GM23338 (cell line): ENCODE results near the gene ANXA8L1. TPM values are rescaled to one million over a fixed set of nuclear protein-coding genes. Genes with fewer than 3 reads are reported as not detected.

ENCODE experiments used
- ATAC-seq: fragments of 200-7000 bp; cut with Tn5 transposase; 3 replicates; pipeline ENCODE4 v1.9.1; 2020
- DNase-seq: peaks from one replicate; pipeline ENCODE4 v3.0.0-alpha.2; 2015; ENCODE audit warnings: low spot score
- H2AFZ ChIP-seq: fragments of 200-600 bp; sonication (generic); 2 replicates; pipeline ENCODE4 v1.8.0; 2016; ENCODE audit warnings: antibody characterized with exemption, mild to moderate bottlenecking, moderate library complexity
- H3F3A ChIP-seq: fragments of 200-600 bp; sonication (generic); replicated peaks from 2 replicates; pipeline ENCODE4 v1.8.0; 2017; ENCODE audit warnings: antibody characterized with exemption, mixed run types, low read depth
- H3K27ac ChIP-seq: fragments of 200-600 bp; sonication (generic); 2 replicates; pipeline ENCODE4 v1.6.1; 2016; ENCODE audit warnings: low read depth
- H3K27me3 ChIP-seq: fragments of 200-600 bp; sonication (generic); 2 replicates; pipeline ENCODE4 v1.8.0; 2016; ENCODE audit warnings: mild to moderate bottlenecking, mixed run types, moderate library complexity; ENCODE audit not compliant: insufficient read depth
- H3K36me3 ChIP-seq: fragments of 200-600 bp; sonication (generic); 2 replicates; pipeline ENCODE4 v1.8.0; 2016; ENCODE audit warnings: mild to moderate bottlenecking; ENCODE audit not compliant: insufficient read depth
- H3K4me1 ChIP-seq: fragments of 200-600 bp; sonication (generic); 2 replicates; pipeline ENCODE4 v1.8.0; 2016; ENCODE audit warnings: mild to moderate bottlenecking, moderate library complexity; ENCODE audit not compliant: insufficient read depth
- H3K4me2 ChIP-seq: fragments of 200-600 bp; sonication (generic); 2 replicates; pipeline ENCODE4 v1.7.1; 2017; ENCODE audit warnings: mixed run types
- H3K4me3 ChIP-seq: fragments of 200-600 bp; sonication (generic); 2 replicates; pipeline ENCODE4 v1.6.1; 2016; ENCODE audit warnings: mixed run types
- H3K79me2 ChIP-seq: fragments of 200-600 bp; sonication (generic); replicated peaks from 2 replicates; pipeline ENCODE4 v1.8.0; 2017; ENCODE audit warnings: mild to moderate bottlenecking; ENCODE audit not compliant: insufficient read depth
- H3K9me2 ChIP-seq: fragments of 200-600 bp; sonication (generic); 2 replicates; pipeline ENCODE4 v1.8.0; 2017; ENCODE audit not compliant: insufficient read depth
- H4K20me1 ChIP-seq: fragments of 200-600 bp; sonication (generic); replicated peaks from 2 replicates; pipeline ENCODE4 v1.8.0; 2017; ENCODE audit warnings: mild to moderate bottlenecking; ENCODE audit not compliant: insufficient read depth
- H3K27ac Mint-ChIP-seq: 2 replicates; pipeline ENCODE4 v1.8.0; 2020; ENCODE audit warnings: inconsistent platforms, mild to moderate bottlenecking, moderate library complexity, mixed read lengths
- H3K27me3 Mint-ChIP-seq: 3 replicates; pipeline ENCODE4 v1.8.0; 2022; ENCODE audit warnings: low read depth, mild to moderate bottlenecking, moderate library complexity, mixed read lengths, inconsistent platforms; ENCODE audit not compliant: insufficient read depth, poor library complexity
- H3K36me3 Mint-ChIP-seq: 3 replicates; pipeline ENCODE4 v1.8.0; 2021; ENCODE audit warnings: low read depth, mild to moderate bottlenecking, inconsistent platforms, moderate library complexity, mixed read lengths
- H3K4me1 Mint-ChIP-seq: 3 replicates; pipeline ENCODE4 v1.8.0; 2020; ENCODE audit warnings: mild to moderate bottlenecking, inconsistent platforms, mixed read lengths
- H3K4me3 Mint-ChIP-seq: 3 replicates; pipeline ENCODE4 v1.8.0; 2021; ENCODE audit warnings: moderate library complexity, mild to moderate bottlenecking, inconsistent platforms, mixed read lengths
- H3K9me3 Mint-ChIP-seq: 3 replicates; pipeline ENCODE4 v1.8.0; 2020; ENCODE audit warnings: moderate library complexity, mild to moderate bottlenecking, inconsistent platforms, mixed read lengths
- EZH2 ChIP-seq: fragments of 200-600 bp; sonication (generic); IDR thresholded peaks from one replicate; pipeline ENCODE4 v1.8.0; 2017; ENCODE audit warnings: antibody characterized with exemption, mild to moderate bottlenecking, low read depth; ENCODE audit not compliant: unreplicated experiment
- JUNB ChIP-seq: IDR thresholded peaks from one replicate; pipeline ENCODE4 v1.6.1; 2016; ENCODE audit warnings: antibody characterized with exemption; ENCODE audit not compliant: unreplicated experiment
- NANOG ChIP-seq: IDR thresholded peaks from 2 replicates; pipeline ENCODE4 v1.6.1; 2016; ENCODE audit warnings: antibody characterized with exemption, borderline replicate concordance
- REST ChIP-seq: IDR thresholded peaks from one replicate; pipeline ENCODE4 v1.6.1; 2018; ENCODE audit warnings: antibody characterized with exemption; ENCODE audit not compliant: unreplicated experiment
- ZNF114 ChIP-seq: fragments of 250-450 bp; sonication (Bioruptor Pico); IDR thresholded peaks from 2 replicates; pipeline ENCODE4 v1.5.0; 2020; ENCODE audit warnings: mild to moderate bottlenecking, moderate library complexity
- polyA plus RNA-seq: library from polyadenylated mRNA; unstranded; fragments of >200 nt; fragmentation: Nextera tagmentation; extraction: Ambion mirVana; gene quantifications from 2 replicates; pipeline ENCODE4 v1.2.1, GENCODE V29; 2016
- total RNA-seq: library from RNA; depleted of rRNA; stranded (reverse); fragments of >200 nt; shearing (Covaris generic); gene quantifications from 2 replicates; pipeline ENCODE4 v1.2.3, GENCODE V29; 2014
- TF ChIP-seq, protein P1 (sequence below): fragments of 250-450 bp; sonication (Bioruptor Pico); IDR thresholded peaks from 2 replicates; pipeline ENCODE4 v1.5.0; 2020; ENCODE audit warnings: mild to moderate bottlenecking, moderate library complexity

The ANXA8L1 gene
- total and polyA plus RNA-seq, 2 experiments from 2014 or later: not detected

- TF ChIP-seq REST: no peak
- no peak for TF ChIP-seq NANOG
Measured at GRCh38 chr10:46327685-46328084, 47.9 kb upstream of the ANXA8L1 start (continued).

- H4K20me1 ChIP-seq: no peaks in the 10 kb centered on the region
- Mint-ChIP-seq H3K36me3 (no peaks in the 10 kb centered on the region), H3K4me3 (no peak overlapping the region), H3K27me3 (peaks cover 12% of the 10 kb centered on the region), H3K9me3 (no peaks in the 10 kb centered on the region; the same call in 2 of the 3 replicates), H3K27ac (no peak overlapping the region), H3K4me1 (peaks cover 10% of the 10 kb centered on the region)
- DNase-seq (no peak), ATAC-seq (peak; percentile 51; the same call in 2 of the 3 replicates)
- H3K9me2 ChIP-seq: no peaks in the 10 kb centered on the region
- no peaks in the 10 kb centered on the region for H3K27me3 ChIP-seq
- H3F3A ChIP-seq: no peaks in the 10 kb centered on the region
- H2AFZ ChIP-seq: no peak overlapping the region
- H3K4me1 ChIP-seq: no peaks in the 10 kb centered on the region
- no peak for TF ChIP-seq EZH2
- TF ChIP-seq JUNB: no peak
- no peak for TF ChIP-seq ZNF114 (CRISPR knock-in tag)
- TF ChIP-seq, protein P1, sequence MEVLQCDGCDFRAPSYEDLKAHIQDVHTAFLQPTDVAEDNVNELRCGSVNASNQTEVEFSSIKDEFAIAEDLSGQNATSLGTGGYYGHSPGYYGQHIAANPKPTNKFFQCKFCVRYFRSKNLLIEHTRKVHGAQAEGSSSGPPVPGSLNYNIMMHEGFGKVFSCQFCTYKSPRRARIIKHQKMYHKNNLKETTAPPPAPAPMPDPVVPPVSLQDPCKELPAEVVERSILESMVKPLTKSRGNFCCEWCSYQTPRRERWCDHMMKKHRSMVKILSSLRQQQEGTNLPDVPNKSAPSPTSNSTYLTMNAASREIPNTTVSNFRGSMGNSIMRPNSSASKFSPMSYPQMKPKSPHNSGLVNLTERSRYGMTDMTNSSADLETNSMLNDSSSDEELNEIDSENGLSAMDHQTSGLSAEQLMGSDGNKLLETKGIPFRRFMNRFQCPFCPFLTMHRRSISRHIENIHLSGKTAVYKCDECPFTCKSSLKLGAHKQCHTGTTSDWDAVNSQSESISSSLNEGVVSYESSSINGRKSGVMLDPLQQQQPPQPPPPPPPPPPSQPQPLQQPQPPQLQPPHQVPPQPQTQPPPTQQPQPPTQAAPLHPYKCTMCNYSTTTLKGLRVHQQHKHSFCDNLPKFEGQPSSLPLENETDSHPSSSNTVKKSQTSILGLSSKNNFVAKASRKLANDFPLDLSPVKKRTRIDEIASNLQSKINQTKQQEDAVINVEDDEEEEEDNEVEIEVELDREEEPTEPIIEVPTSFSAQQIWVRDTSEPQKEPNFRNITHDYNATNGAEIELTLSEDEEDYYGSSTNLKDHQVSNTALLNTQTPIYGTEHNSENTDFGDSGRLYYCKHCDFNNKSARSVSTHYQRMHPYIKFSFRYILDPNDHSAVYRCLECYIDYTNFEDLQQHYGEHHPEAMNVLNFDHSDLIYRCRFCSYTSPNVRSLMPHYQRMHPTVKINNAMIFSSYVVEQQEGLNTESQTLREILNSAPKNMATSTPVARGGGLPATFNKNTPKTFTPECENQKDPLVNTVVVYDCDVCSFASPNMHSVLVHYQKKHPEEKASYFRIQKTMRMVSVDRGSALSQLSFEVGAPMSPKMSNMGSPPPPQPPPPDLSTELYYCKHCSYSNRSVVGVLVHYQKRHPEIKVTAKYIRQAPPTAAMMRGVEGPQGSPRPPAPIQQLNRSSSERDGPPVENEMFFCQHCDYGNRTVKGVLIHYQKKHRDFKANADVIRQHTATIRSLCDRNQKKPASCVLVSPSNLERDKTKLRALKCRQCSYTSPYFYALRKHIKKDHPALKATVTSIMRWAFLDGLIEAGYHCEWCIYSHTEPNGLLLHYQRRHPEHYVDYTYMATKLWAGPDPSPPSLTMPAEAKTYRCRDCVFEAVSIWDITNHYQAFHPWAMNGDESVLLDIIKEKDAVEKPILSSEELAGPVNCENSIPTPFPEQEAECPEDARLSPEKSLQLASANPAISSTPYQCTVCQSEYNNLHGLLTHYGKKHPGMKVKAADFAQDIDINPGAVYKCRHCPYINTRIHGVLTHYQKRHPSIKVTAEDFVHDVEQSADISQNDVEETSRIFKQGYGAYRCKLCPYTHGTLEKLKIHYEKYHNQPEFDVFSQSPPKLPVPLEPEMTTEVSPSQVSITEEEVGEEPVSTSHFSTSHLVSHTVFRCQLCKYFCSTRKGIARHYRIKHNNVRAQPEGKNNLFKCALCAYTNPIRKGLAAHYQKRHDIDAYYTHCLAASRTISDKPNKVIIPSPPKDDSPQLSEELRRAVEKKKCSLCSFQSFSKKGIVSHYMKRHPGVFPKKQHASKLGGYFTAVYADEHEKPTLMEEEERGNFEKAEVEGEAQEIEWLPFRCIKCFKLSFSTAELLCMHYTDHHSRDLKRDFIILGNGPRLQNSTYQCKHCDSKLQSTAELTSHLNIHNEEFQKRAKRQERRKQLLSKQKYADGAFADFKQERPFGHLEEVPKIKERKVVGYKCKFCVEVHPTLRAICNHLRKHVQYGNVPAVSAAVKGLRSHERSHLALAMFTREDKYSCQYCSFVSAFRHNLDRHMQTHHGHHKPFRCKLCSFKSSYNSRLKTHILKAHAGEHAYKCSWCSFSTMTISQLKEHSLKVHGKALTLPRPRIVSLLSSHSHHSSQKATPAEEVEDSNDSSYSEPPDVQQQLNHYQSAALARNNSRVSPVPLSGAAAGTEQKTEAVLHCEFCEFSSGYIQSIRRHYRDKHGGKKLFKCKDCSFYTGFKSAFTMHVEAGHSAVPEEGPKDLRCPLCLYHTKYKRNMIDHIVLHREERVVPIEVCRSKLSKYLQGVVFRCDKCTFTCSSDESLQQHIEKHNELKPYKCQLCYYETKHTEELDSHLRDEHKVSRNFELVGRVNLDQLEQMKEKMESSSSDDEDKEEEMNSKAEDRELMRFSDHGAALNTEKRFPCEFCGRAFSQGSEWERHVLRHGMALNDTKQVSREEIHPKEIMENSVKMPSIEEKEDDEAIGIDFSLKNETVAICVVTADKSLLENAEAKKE (CRISPR knock-in tag): no peak
- no peaks in the 10 kb centered on the region for H3K79me2 ChIP-seq
- H3K36me3 ChIP-seq: no peaks in the 10 kb centered on the region
- no peak overlapping the region for H3K27ac ChIP-seq
- H3K4me2 ChIP-seq: no peak overlapping the region
- H3K4me3 ChIP-seq: no peak overlapping the region
Measured at GRCh38 chr10:46328853-46329689, 46.5 kb upstream of the ANXA8L1 start.
